K562 (cell line): Measurements from ENCODE around the gene CCDC136. TPM values are rescaled to one million over a fixed set of nuclear protein-coding genes. Genes with fewer than 3 reads are reported as not detected.

Experiments used
- ARHGAP35 ChIP-seq: fragments of 450-650 bp; IDR thresholded peaks from 2 replicates; pipeline ENCODE4 v1.6.1; 2018; ENCODE audit not compliant: partially characterized antibody
- ATF7 ChIP-seq: fragments of 450-650 bp; IDR thresholded peaks from 2 replicates; pipeline ENCODE4 v1.7.1; 2014; ENCODE audit warnings: mild to moderate bottlenecking, moderate library complexity
- DPF2 ChIP-seq: fragments of 450-650 bp; IDR thresholded peaks from 2 replicates; pipeline ENCODE4 v1.6.1; 2016
- HNRNPLL ChIP-seq: fragments of 200-400 bp; formaldehyde crosslinking; IDR thresholded peaks from 2 replicates; pipeline ENCODE4 v1.6.1; 2017; ENCODE audit warnings: low read length, low read depth, mild to moderate bottlenecking; ENCODE audit not compliant: poor library complexity, severe bottlenecking
- IRF1 ChIP-seq: sonication (generic); formaldehyde crosslinking; IDR thresholded peaks from 2 replicates; pipeline ENCODE4 v1.8.0; 2022; ENCODE audit warnings: missing genetic modification reagents, mild to moderate bottlenecking, borderline replicate concordance
- KLF6 ChIP-seq: fragments of 250-450 bp; sonication (Bioruptor Pico); IDR thresholded peaks from 2 replicates; pipeline ENCODE4 v1.4.0; 2020; ENCODE audit warnings: mild to moderate bottlenecking, moderate library complexity, borderline replicate concordance
- MEF2D ChIP-seq: conservative IDR thresholded peaks from 2 replicates; pipeline ENCODE4 v1.6.1; 2016; ENCODE audit warnings: low read depth, missing genetic modification characterization, missing compliant biosample characterization
- MITF ChIP-seq: IDR thresholded peaks from 2 replicates; pipeline ENCODE4 v1.6.1; 2014; ENCODE audit warnings: antibody characterized with exemption
- MNT ChIP-seq, 2 experiments: fragments of 450-650 bp; conservative IDR thresholded peaks; 2 replicates each; pipeline ENCODE4 v1.6.1; 2017; ENCODE audit warnings: mild to moderate bottlenecking in 2 of 2, moderate library complexity in 2 of 2
- NKRF ChIP-seq: fragments of 450-650 bp; IDR thresholded peaks from 2 replicates; pipeline ENCODE4 v1.6.1; 2016; ENCODE audit warnings: borderline replicate concordance
- TSC22D4 ChIP-seq: fragments of 450-650 bp; IDR thresholded peaks from 2 replicates; pipeline ENCODE4 v1.6.1; 2016; ENCODE audit warnings: missing genetic modification characterization, missing biosample characterization, control low read depth
- U2AF2 ChIP-seq: fragments of 200-400 bp; formaldehyde crosslinking; optimal IDR thresholded peaks from 2 replicates; pipeline ENCODE3; 2017; ENCODE audit warnings: low read depth, mild to moderate bottlenecking, low read length
- ZBTB43 ChIP-seq: sonication (generic); formaldehyde crosslinking; IDR thresholded peaks from 2 replicates; pipeline ENCODE4 v1.8.0; 2023; ENCODE audit warnings: mild to moderate bottlenecking, missing genetic modification reagents
- ZNF140 ChIP-seq: fragments of 250-450 bp; sonication (Bioruptor Pico); IDR thresholded peaks from 2 replicates; pipeline ENCODE4 v1.8.0; 2021; ENCODE audit warnings: moderate library complexity, mild to moderate bottlenecking, inconsistent platforms
- ZNF146 ChIP-seq: IDR thresholded peaks from one replicate; pipeline ENCODE4 v1.6.1; 2018; ENCODE audit warnings: missing compliant biosample characterization; ENCODE audit not compliant: unreplicated experiment
- ZNF184 ChIP-seq: sonication (generic); formaldehyde crosslinking; IDR thresholded peaks from 2 replicates; pipeline ENCODE4 v1.5.0; 2020; ENCODE audit warnings: missing genetic modification reagents
- ZNF408 ChIP-seq: fragments of 250-450 bp; sonication (Bioruptor Pico); IDR thresholded peaks from 2 replicates; pipeline ENCODE4 v1.4.0; 2020; ENCODE audit warnings: low read depth, mild to moderate bottlenecking, moderate library complexity
- ZNF778 ChIP-seq: fragments of 450-650 bp; formaldehyde crosslinking; IDR thresholded peaks from 2 replicates; pipeline ENCODE4 v1.4.0; 2020; ENCODE audit warnings: mild to moderate bottlenecking, moderate library complexity
- polyA plus RNA-seq, 8 experiments: library from polyadenylated mRNA; depleted of rRNA in 4 of 8; stranded (reverse) in 5 of 8; unstranded in 3 of 8; fragments of >200 nt; fragmentation: Nextera tagmentation in 2 of 8; fragmentation: Illumina TruSeq in 1 of 8; extraction: Ambion mirVana in 2 of 8; extraction: Trizol in 1 of 8; gene quantifications; 2 replicates each; pipeline versions ENCODE4 v1.2.1 to v1.2.3, GENCODE V29; 2011 to 2014; ENCODE audit warnings: inconsistent platforms in 1 of 8, missing spikeins in 1 of 8
- total RNA-seq, 7 experiments: library from RNA; depleted of rRNA in 6 of 7; stranded (reverse); fragments of >200 nt in 6 of 7; fragmentation: Illumina TruSeq in 2 of 7; extraction: Trizol in 2 of 7; gene quantifications; 2 replicates each; pipeline versions ENCODE4 v1.2.1 to v1.2.3, GENCODE V29; 2011 to 2021; ENCODE audit warnings: low replicate concordance in 1 of 7

CCDC136 gene
- total and polyA plus RNA-seq, 9 of the 15 experiments (the other 6 are each of a cell fraction or from before 2014, with no cell fraction given) = 2.4 to 40.8 (median 26.5) TPM

- TF ChIP-seq NKRF (peak; percentile 89), ZBTB43 (no peak), IRF1 (peak; percentile 80; the same call in 1 of the 2 replicates), KLF6 (CRISPR knock-in tag) (no peak), HNRNPLL (peak; percentile 89), ZNF140 (no peak), TSC22D4 (tag) (no peak), ARHGAP35 (no peak), DPF2 (no peak; the same call in 1 of the 2 replicates), ZNF146 (no peak), ZNF408 (CRISPR knock-in tag) (no peak), U2AF2 (no peak), MNT (conservative IDR thresholded peaks at IDR 0.05) (peak; percentile 50 to 55; a peak in 3 of 4 replicates), MITF (peak; percentile 62; the same call in 1 of the 2 replicates), ZNF184 (CRISPR knock-in tag) (no peak), ZNF778 (CRISPR knock-in tag) (no peak), ATF7 (peak; percentile 79), MEF2D (0 out of 2 replicates have a peak, but pooled peaks have one; percentile 1)
Measured at GRCh38 chr7:128862571-128863432, 71.0 kb downstream of the CCDC136 start, which contains the start of gene ATP6V1F (continued).
